GM12874 (cell line): ENCODE results near the gene IL23R.

Experiments used
- TF ChIP-seq, protein P1 (sequence below): IDR thresholded peaks from 2 replicates; pipeline ENCODE4 v1.5.1; 2011; ENCODE audit warnings: low read depth, mild to moderate bottlenecking, control low read depth, low read length, moderate library complexity; ENCODE audit not compliant: insufficient read depth

IL23R gene

DNA sequence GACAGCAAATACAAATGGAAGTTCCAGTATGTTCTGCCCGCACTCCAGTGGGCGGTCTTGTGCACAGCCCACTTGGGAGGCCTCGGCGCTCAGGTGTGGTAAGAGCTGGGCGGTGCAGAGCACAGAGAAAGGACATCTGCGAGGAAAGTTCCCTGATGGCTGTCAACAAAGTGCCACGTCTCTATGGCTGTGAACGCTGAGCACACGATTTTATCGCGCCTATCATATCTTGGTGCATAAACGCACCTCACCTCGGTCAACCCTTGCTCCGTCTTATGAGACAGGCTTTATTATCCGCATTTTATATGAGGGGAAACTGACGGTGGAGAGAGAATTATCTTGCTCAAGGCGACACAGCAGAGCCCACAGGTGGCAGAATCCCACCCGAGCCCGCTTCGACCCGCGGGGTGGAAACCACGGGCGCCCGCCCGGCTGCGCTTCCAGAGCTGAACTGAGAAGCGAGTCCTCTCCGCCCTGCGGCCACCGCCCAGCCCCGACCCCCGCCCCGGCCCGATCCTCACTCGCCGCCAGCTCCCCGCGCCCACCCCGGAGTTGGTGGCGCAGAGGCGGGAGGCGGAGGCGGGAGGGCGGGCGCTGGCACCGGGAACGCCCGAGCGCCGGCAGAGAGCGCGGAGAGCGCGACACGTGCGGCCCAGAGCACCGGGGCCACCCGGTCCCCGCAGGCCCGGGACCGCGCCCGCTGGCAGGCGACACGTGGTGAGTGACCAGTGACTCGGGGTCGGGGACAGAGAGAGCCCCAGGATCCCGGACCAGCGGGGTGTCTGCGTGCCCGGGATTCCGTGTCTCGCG, 141.2 kb downstream of the IL23R start, which contains the start of gene IL12RB2:
Gene IL12RB2 (plus strand): TSS at position 623 of the 810 bp plus-strand sequence. CDS start 12,496 bp downstream, outside the sequence.
- TF ChIP-seq, protein P1, sequence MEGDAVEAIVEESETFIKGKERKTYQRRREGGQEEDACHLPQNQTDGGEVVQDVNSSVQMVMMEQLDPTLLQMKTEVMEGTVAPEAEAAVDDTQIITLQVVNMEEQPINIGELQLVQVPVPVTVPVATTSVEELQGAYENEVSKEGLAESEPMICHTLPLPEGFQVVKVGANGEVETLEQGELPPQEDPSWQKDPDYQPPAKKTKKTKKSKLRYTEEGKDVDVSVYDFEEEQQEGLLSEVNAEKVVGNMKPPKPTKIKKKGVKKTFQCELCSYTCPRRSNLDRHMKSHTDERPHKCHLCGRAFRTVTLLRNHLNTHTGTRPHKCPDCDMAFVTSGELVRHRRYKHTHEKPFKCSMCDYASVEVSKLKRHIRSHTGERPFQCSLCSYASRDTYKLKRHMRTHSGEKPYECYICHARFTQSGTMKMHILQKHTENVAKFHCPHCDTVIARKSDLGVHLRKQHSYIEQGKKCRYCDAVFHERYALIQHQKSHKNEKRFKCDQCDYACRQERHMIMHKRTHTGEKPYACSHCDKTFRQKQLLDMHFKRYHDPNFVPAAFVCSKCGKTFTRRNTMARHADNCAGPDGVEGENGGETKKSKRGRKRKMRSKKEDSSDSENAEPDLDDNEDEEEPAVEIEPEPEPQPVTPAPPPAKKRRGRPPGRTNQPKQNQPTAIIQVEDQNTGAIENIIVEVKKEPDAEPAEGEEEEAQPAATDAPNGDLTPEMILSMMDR: no peak

DNA sequence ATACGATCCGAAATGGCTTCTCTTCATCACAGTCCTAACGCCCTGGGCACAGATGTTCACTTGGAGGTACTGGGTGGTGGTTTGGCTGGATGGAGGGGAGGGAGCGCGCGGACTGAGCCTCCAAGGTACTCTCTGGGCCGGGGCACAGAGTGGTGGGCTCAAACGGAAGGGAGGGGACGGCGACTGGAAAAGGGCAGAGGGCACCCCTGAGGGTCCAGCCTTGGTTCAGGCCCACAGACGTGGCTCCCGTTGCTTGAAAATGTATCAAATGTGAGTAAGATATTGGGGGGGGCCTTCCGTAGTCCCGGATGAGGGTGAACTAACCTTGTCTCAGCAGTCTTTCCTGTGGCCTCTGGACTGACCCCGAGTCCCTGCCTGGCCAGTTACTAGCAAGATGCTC, 141.9 kb downstream of the IL23R start:
- TF ChIP-seq, protein P1: no peak
